Endothelial cell of umbilical vein (primary cell): ENCODE data around the gene TIPIN. TPM values are rescaled to one million over a fixed set of nuclear protein-coding genes. Genes with fewer than 3 reads are reported as not detected.

Source experiments
- BruUV-seq: library from RNA; stranded (reverse); fragments of 400-500 nt; replicated peaks from 2 replicates; lab custom pipeline; 2021; lab: Mats Ljungman, UMichigan
- CTCF ChIA-PET: fragments of 300-600, 350-600 bp; sonication (Branson Sonifier 250); formaldehyde crosslinking; loops from one replicate; lab custom pipeline; 2021; ENCODE audit warnings: antibody characterized with exemption, inconsistent platforms; lab: Charles Lee
- POLR2A ChIA-PET: fragments of 300-600, 350-600 bp; sonication (Branson Sonifier 250); formaldehyde crosslinking; loops from one replicate; lab custom pipeline; 2021; ENCODE audit warnings: antibody characterized with exemption, inconsistent platforms; lab: Charles Lee
- DNase-seq: peaks from one replicate; pipeline ENCODE4 v3.0.0-alpha.2; 2011; ENCODE audit warnings: low read depth, low spot score
- FAIRE-seq: peaks from 2 replicates; lab custom pipeline; 2011; peaks lifted over from hg19 to GRCh38; lab: Jason Lieb, UNC
- H2AFZ ChIP-seq: 2 replicates; pipeline ENCODE4 v1.6.0; 2012; ENCODE audit warnings: low read depth, low read length, control low read depth, inconsistent platforms
- H3K27ac ChIP-seq: 2 replicates; pipeline ENCODE4 v1.5.1; 2011; ENCODE audit warnings: low read depth, mild to moderate bottlenecking, control low read depth, low read length, moderate library complexity; ENCODE audit not compliant: insufficient read depth
- H3K27me3 ChIP-seq, 2 experiments: 2 replicates each; pipeline versions ENCODE4 v1.6.0 to v1.6.1; 2011; ENCODE audit warnings: low read length in 2 of 2, mixed read lengths in 1 of 2; ENCODE audit not compliant: control insufficient read depth in 2 of 2, insufficient read depth in 2 of 2
- H3K36me3 ChIP-seq, 2 experiments: 2 replicates in 1 of 2; 3 replicates in 1 of 2; pipeline ENCODE4 v1.5.1; 2011; ENCODE audit warnings: low read length in 2 of 2, mild to moderate bottlenecking in 1 of 2, moderate library complexity in 1 of 2; ENCODE audit not compliant: control insufficient read depth in 2 of 2, insufficient read depth in 2 of 2; ENCODE audit errors: extremely low read depth in 1 of 2
- H3K4me1 ChIP-seq: 3 replicates; pipeline ENCODE4 v1.5.1; 2011; ENCODE audit warnings: mild to moderate bottlenecking, low read length; ENCODE audit not compliant: control insufficient read depth, insufficient read depth; ENCODE audit errors: extremely low read depth
- H3K4me2 ChIP-seq: 2 replicates; pipeline ENCODE4 v1.6.1; 2011; ENCODE audit warnings: low read length, control low read depth, mixed read lengths; ENCODE audit not compliant: insufficient read depth
- H3K4me3 ChIP-seq, 3 experiments: fragments of 200-600 bp in 1 of 3; sonication (generic), shearing (Covaris generic) in 1 of 3; replicated peaks in 1 of 3; 2 replicates each; pipeline ENCODE4 v1.5.1; 2011 to 2016; ENCODE audit warnings: control low read depth in 3 of 3, low read length in 3 of 3, mild to moderate bottlenecking in 2 of 3, inconsistent platforms in 1 of 3, low read depth in 1 of 3, moderate library complexity in 1 of 3; ENCODE audit not compliant: insufficient read depth in 1 of 3
- H3K79me2 ChIP-seq: 2 replicates; pipeline ENCODE4 v1.6.0; 2012; ENCODE audit warnings: low read length, inconsistent platforms; ENCODE audit not compliant: control insufficient read depth, insufficient read depth
- H3K9ac ChIP-seq: replicated peaks from 2 replicates; pipeline ENCODE3; 2011; ENCODE audit warnings: low read length, control low read depth; ENCODE audit not compliant: insufficient read depth; ENCODE audit errors: extremely low read depth
- H3K9me1 ChIP-seq: replicated peaks from 3 replicates; pipeline ENCODE4 v1.6.0; 2011; ENCODE audit warnings: mild to moderate bottlenecking, low read length; ENCODE audit not compliant: control insufficient read depth, insufficient read depth; ENCODE audit errors: extremely low read depth
- H3K9me3 ChIP-seq: replicated peaks from 2 replicates; pipeline ENCODE4 v1.5.1; 2012; ENCODE audit warnings: low read length, inconsistent platforms; ENCODE audit not compliant: control insufficient read depth, insufficient read depth
- H4K20me1 ChIP-seq: replicated peaks from 2 replicates; pipeline ENCODE3; 2011; ENCODE audit warnings: mild to moderate bottlenecking, low read length; ENCODE audit not compliant: control insufficient read depth, insufficient read depth; ENCODE audit errors: extremely low read depth
- CTCF ChIP-seq, 2 donors: IDR thresholded peaks; 1 replicate in 1 of 2; 2 replicates in 1 of 2; pipeline ENCODE4 v1.5.1; 2011; ENCODE audit warnings: low read length in 2 of 2, mild to moderate bottlenecking in 2 of 2, moderate library complexity in 2 of 2, control low read depth in 1 of 2, inconsistent platforms in 1 of 2, low read depth in 1 of 2; ENCODE audit not compliant: insufficient read depth in 1 of 2; ENCODE audit errors: extremely low read depth in 1 of 2
- EZH2 ChIP-seq: IDR thresholded peaks from 2 replicates; pipeline ENCODE4 v1.6.1; 2012; ENCODE audit warnings: borderline replicate concordance, low read depth, mild to moderate bottlenecking, moderate library complexity, low read length, inconsistent platforms; ENCODE audit not compliant: severe bottlenecking
- FOS ChIP-seq: IDR thresholded peaks from 2 replicates; pipeline ENCODE4 v1.6.1; 2011; ENCODE audit warnings: mild to moderate bottlenecking, low read length, moderate library complexity, borderline replicate concordance; ENCODE audit not compliant: insufficient read depth
- GATA2 ChIP-seq: IDR thresholded peaks from 2 replicates; pipeline ENCODE4 v1.7.0; 2011; ENCODE audit warnings: low read depth, mild to moderate bottlenecking, moderate library complexity, mixed read lengths, low read length; ENCODE audit not compliant: insufficient read length, insufficient read depth
- JUN ChIP-seq: IDR thresholded peaks from 2 replicates; pipeline ENCODE4 v1.6.1; 2011; ENCODE audit warnings: borderline replicate concordance, low read depth; ENCODE audit not compliant: insufficient read length, insufficient read depth
- MAX ChIP-seq: IDR thresholded peaks from 2 replicates; pipeline ENCODE4 v1.6.1; 2011; ENCODE audit not compliant: insufficient read depth, insufficient read length
- MYC ChIP-seq: IDR thresholded peaks from one replicate; pipeline ENCODE4 v1.6.1; 2011; ENCODE audit warnings: mild to moderate bottlenecking, low read depth, low read length
- POLR2A ChIP-seq: IDR thresholded peaks from 2 replicates; pipeline ENCODE4 v1.6.1; 2012; ENCODE audit warnings: low read depth, mild to moderate bottlenecking, control low read depth, low read length
- POLR2AphosphoS5 ChIP-seq: IDR thresholded peaks from 2 replicates; pipeline ENCODE4 v1.6.1; 2012; ENCODE audit warnings: low read depth, mild to moderate bottlenecking, control low read depth, low read length, moderate library complexity; ENCODE audit not compliant: insufficient read depth
- dilution Hi-C: fragments of 300-500 bp; cut with MboI; formaldehyde crosslinking; loops from one replicate; pipeline ENCODE4 v1.15.0; 2019; ENCODE audit warnings: low sequenced_read_pairs; ENCODE audit not compliant: extremely low pct_ligation_motif_present
- intact Hi-C: fragments of 100-400 bp; cut with micrococcal nuclease; formaldehyde crosslinking; loops from one replicate; pipeline ENCODE4 v1.10.0; 2022
- polyA plus RNA-seq, 4 experiments: library from polyadenylated mRNA; depleted of rRNA in 3 of 4; stranded (reverse) in 3 of 4; unstranded in 1 of 4; fragments of >200 nt; gene quantifications; 2 replicates each; pipeline versions ENCODE4 v1.2.1 to v1.2.3, GENCODE V29; 2011 to 2012; ENCODE audit warnings: missing spikeins in 1 of 4
- total RNA-seq: library from RNA; stranded (reverse); gene quantifications from 2 replicates; pipeline ENCODE4 v1.2.3, GENCODE V29; 2021

Gene TIPIN
- total and polyA plus RNA-seq, 2 donors (not counting 3 experiments of a cell fraction or from before 2014, with no cell fraction given) = 3.6 to 15.4 TPM

GRCh38 chr15:66374179-66374578 is 17.7 kb upstream of the TIPIN start:
- no peak overlapping the region for H3K9ac ChIP-seq
- intact Hi-C loops (no loop called here), dilution Hi-C loops (no loop called here)
- no peak overlapping the region for H2AFZ ChIP-seq
- CTCF ChIA-PET = interaction anchor here (2.0 kb wide), 1 partner anchor 12 kb away, joined by 5 read pairs; the partner anchor contains the start of gene MAP2K1
- no peak for DNase-seq
- H3K4me1 ChIP-seq = peaks cover 15% of the 10 kb centered on the region
- H3K27me3 ChIP-seq = no peaks in the 10 kb centered on the region
- POLR2A ChIA-PET = no interaction called here
- no peaks in the 10 kb centered on the region for H3K36me3 ChIP-seq
- no peak overlapping the region for H3K4me3 ChIP-seq
- BruUV-seq = no TSS peak
- FAIRE-seq = no peak
- no peaks in the 10 kb centered on the region for H3K79me2 ChIP-seq
- H3K9me3 ChIP-seq = no peaks in the 10 kb centered on the region
- TF ChIP-seq JUN (no peak), GATA2 (no peak), POLR2AphosphoS5 (no peak), MYC (no peak), POLR2A (no peak), MAX (no peak), FOS (no peak), CTCF (IDR thresholded peaks at IDR 0.05; ENCODE audit: extremely low read depth in 1 of 2, insufficient read depth in 1 of 2, low read depth in 1 of 2, low read length in 2 of 2) (no peak), EZH2 (no peak)
- no peaks in the 10 kb centered on the region for H4K20me1 ChIP-seq
- H3K9me1 ChIP-seq = no peaks in the 10 kb centered on the region
- no peak overlapping the region for H3K4me2 ChIP-seq
- H3K27ac ChIP-seq = no peak overlapping the region
